Pulmonary artery endothelial cell (primary cell): ENCODE measurements around the gene PCNT. TPM values are rescaled to one million over a fixed set of nuclear protein-coding genes. Genes with fewer than 3 reads are reported as not detected.
A peak's percentile ranks its signal among the peaks of the same experiment; 100 is the strongest.
"Not testable (repeated sequence)": the region's sequence is repeated elsewhere in the genome, so short reads cannot be mapped to it uniquely, and the experiment has no call there.

Experiments
- DNase-seq: peaks from one replicate; pipeline ENCODE4 v3.0.0-alpha.2; 2011; ENCODE audit warnings: low read depth, low spot score
- total RNA-seq: library from RNA; depleted of rRNA; stranded (reverse); fragments of >200 nt; gene quantifications from 2 replicates; pipeline ENCODE4 v1.2.3, GENCODE V29; 2014

The PCNT gene
- total RNA-seq, 1 donor from 2014 or later: 18.1 TPM

GRCh38 chr21:46443910-46444309 lies 120.0 kb downstream of the PCNT start:
- DNase-seq: no peak

GRCh38 chr21:46448108-46448507 lies 124.2 kb downstream of the PCNT start:
- no peak for DNase-seq

GRCh38 chr21:46448855-46449254 lies 124.9 kb downstream of the PCNT start:
- DNase-seq: not testable (repeated sequence)

DNA sequence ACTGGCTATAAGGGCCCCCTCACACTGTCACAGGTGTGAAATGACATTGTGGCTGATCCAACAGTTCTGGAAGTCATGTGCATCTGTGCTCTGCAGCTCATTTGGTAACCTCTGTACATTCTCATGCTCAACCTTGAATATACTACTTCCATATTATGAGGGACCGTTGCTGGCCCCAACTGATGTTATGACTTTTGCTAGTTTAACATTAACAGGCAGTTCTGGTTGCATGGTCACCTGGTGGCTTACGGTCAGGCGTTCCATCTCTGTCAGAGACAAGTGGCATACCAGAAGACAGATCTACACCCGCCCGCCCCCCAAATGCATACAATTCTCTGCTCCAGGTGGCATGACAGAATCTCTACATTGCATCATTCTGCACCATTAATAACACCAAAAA lies 128.8 kb downstream of the PCNT start:
- no peak for DNase-seq

GRCh38 chr21:46454142-46454541 lies 130.2 kb downstream of the PCNT start:
- no peak for DNase-seq

DNA sequence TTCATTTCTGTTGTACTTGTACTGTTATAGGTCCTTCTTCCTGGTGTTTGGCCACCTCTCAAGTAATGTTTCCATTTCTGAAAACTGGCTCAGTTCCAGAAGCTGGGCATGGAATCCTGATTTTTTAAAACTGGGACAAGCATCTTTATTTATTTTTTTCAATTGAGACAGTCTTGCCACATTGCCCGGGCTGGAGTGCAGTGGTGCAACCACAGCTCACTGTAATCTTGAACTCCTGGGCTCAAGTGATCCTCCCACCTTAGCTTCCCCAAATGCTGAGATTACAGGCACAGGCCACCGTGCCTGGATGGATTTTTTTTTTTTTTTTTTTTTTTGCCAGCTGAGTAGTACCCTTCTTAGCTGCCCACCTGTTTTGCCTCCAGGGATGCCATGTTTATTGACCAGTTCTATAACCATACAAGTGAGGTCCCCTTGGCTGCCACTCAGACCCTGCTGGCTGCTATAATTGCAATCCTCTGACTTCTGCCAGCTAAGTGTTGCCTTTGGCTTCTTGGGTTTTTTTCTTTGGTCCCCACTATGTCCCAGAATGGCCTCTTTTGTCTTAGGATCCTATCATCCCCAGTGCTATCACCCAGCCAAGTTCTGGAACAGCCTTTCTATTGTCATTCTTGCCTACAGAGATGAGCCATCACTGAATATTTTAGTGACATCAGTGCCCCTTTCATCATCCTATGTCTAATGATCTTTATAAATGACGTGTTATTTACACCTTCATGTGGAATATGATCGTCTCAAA lies 130.9 kb downstream of the PCNT start:
- no peak for DNase-seq

- peak; percentile 96 for DNase-seq
Measured at GRCh38 chr21:46455575-46456385, 131.8 kb downstream of the PCNT start.

DNA sequence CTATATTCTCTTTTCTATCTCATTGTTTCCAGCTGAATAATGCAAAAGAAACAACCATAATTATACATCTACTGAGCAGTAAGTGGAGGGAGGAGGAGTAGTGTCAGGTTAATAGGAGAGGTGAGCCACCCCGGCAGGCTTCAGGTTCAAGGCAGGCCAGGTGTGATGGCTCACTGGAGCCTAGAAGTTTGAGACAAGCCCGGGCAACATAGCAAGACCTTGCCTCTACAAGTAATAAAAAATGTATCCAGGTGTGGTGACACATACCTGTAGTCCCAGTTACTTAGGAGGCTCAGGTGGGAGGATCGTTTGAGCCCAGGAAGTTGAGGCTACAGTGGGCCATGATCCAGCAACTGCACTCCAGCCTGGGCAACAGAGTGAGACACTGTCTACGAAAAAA lies 132.8 kb downstream of the PCNT start:
- no peak for DNase-seq

GRCh38 chr21:46457801-46458314 lies 133.9 kb downstream of the PCNT start:
- no peak for DNase-seq

GRCh38 chr21:46458315-46459023 lies 134.5 kb downstream of the PCNT start, which contains the start of gene DIP2A:
DIP2A (plus strand) TSS chr21:46458891; CDS start chr21:46459132, 241 bp downstream.
- peak; percentile 85 for DNase-seq

- no peak for DNase-seq
Measured at GRCh38 chr21:46459024-46459355, 135.0 kb downstream of the PCNT start.

GRCh38 chr21:46459356-46460112 lies 135.6 kb downstream of the PCNT start:
- no peak for DNase-seq

- no peak for DNase-seq
Measured at GRCh38 chr21:46461909-46462308, 138.0 kb downstream of the PCNT start.

- DNase-seq: not testable (repeated sequence)
Measured at GRCh38 chr21:46465153-46465552, 141.2 kb downstream of the PCNT start.

DNA sequence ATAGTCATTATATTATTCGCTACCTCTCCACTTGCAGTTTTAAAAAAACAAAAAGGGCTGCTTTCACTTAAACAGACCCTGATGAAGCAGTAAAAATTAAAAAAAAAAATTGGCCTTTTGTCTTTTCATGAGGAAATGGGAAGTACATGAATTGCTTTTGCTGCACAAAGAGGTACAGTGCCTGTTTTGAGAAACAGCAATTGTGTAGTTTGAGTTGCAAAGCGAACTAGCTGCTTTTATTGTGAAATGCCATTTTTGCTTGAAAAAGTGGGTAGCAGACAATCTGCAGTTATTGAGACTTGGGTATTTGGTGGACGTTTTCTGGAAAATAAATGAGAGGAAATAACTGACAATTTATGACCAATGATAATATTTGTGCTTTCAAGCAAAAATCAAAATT lies 141.7 kb downstream of the PCNT start:
- DNase-seq: no peak

DNA sequence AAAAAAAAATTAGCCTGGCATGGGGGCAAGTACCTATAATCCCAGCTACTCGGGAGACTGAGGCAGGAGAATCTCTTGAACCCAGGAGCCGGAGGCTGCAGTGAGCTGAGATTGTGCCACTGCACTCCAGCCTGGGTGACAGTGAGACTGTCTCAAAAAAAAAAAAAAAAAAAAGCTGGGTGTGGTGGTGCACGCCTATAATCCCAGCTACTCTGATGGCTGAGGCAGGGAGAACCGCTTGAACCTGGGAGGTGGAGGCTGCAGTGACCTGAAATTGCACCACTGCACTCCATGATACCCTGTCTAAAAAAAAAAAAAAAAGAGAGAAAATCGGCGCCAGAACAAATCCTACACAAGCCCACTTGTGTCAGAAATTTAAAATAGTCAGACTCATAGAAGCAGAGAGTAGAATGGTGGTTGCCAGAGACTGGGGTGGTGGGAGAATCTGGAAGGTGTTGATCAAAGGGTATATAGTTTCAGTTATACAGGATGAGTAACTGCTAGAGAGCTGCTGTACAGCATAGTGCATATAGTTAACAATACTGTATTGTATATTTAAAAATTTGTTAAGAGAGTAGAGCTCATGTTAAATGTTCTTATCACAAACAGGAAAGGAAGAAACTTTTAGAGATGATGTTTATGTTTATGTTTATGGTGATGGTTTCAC lies 144.3 kb downstream of the PCNT start:
- no peak for DNase-seq

GRCh38 chr21:46469275-46469674 lies 145.3 kb downstream of the PCNT start:
- no peak for DNase-seq

DNA sequence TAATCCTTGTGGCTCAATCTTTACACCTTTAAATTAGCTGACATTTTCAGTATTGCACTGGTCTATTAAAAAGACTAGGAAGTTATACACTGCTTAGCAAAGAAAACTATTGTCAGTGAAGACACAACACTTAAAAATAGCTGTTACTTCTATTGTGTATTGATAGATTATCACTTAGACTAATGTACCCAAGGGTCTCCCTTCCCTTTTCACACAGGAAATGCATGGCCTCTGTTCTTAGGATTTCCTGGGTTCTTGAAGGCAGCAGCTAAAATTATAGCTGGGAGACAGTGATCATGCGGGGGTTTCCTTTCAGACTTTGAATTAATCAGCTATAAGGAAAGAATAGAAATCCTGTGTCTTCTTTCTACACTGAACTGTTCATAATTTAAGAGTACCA lies 147.6 kb downstream of the PCNT start:
- no peak for DNase-seq

DNA sequence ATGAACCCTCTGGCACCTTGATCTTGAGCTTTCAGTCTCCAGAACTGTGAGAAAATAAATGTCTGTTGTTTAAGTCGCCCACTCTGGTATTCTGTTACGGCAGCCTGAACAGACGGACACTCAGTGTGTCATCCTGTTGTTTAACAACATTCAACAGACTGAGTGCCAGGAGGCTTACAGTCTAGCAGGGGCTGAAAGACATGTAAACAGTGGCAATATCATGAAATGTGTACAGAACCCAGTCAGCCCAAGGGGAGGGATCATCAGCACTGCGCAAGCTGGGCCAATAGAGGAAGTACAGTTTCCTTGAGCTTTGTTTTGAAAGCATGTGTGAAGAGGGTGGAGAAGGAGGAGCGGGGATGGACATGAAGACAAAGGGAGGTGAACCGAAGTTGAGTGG lies 148.3 kb downstream of the PCNT start:
- no peak for DNase-seq

- DNase-seq: no peak
Measured at GRCh38 chr21:46474382-46474781, 150.4 kb downstream of the PCNT start.

DNA sequence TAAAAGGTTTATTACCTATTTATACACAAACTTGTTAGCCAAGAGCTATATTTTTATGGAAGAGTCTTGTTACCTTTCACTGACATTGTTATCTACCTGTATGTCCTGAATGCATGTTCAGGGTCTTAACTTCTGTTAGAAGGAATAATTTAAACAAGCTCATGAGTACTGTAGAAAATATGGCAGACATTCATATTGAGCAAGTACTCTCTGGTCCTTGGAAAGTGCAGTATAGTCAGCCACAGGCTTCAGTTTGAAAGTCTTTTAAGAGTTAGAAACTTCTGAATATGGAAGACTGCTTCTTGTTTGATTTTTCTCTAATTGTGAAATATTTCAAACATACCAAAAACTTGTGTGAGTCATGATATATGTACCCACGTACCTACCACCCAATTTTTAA lies 151.3 kb downstream of the PCNT start:
- no peak for DNase-seq
